ENCODE results near the gene FANCC.
"Not testable (repeated sequence)": the region's sequence is repeated elsewhere in the genome, so short reads cannot be mapped to it uniquely, and the experiment has no call there.

Gene FANCC

GRCh38 chr9:95329061-95329460 is 11.6 kb upstream of the FANCC start:
- DNase-seq: not testable (repeated sequence)

- no peak for DNase-seq
Observed at GRCh38 chr9:95327239-95327865, 9.8 kb upstream of the FANCC start.

- no peak for DNase-seq
Observed at GRCh38 chr9:95325221-95325620, 7.7 kb upstream of the FANCC start.

- DNase-seq: no peak
Observed at GRCh38 chr9:95317893-95318211, 343 bp upstream of the FANCC start.

GRCh38 chr9:95316794-95317118 is 753 bp downstream of the FANCC start:
- DNase-seq: peak; percentile 90

GRCh38 chr9:95316274-95316673 is 1.2 kb downstream of the FANCC start:
- DNase-seq: no peak

GRCh38 chr9:95315108-95315746 is 2.3 kb downstream of the FANCC start:
- DNase-seq: no peak

- DNase-seq: peak; percentile 94
Observed at GRCh38 chr9:95313010-95313498, 4.5 kb downstream of the FANCC start.

GRCh38 chr9:95311961-95312360 is 5.5 kb downstream of the FANCC start:
- DNase-seq: no peak

GRCh38 chr9:95307538-95307937 is 10.0 kb downstream of the FANCC start:
- no peak for DNase-seq

- no peak for DNase-seq
Observed at GRCh38 chr9:95306819-95307218, 10.7 kb downstream of the FANCC start.

GRCh38 chr9:95305770-95306492 is 11.6 kb downstream of the FANCC start:
- DNase-seq: no peak

GRCh38 chr9:95302479-95302878 is 15.0 kb downstream of the FANCC start:
- DNase-seq: no peak

- no peak for DNase-seq
Observed at GRCh38 chr9:95297760-95298159, 19.7 kb downstream of the FANCC start.

GRCh38 chr9:95297316-95297715 is 20.2 kb downstream of the FANCC start:
- no peak for DNase-seq

- DNase-seq: no peak
Observed at GRCh38 chr9:95296761-95297160, 20.7 kb downstream of the FANCC start.

- not testable (repeated sequence) for DNase-seq
Observed at GRCh38 chr9:95293296-95293695, 24.2 kb downstream of the FANCC start.

- no peak for DNase-seq
Observed at GRCh38 chr9:95292226-95292625, 25.3 kb downstream of the FANCC start.

- no peak for DNase-seq
Observed at GRCh38 chr9:95286151-95286550, 31.4 kb downstream of the FANCC start.

- no peak for DNase-seq
Observed at GRCh38 chr9:95285307-95285706, 32.2 kb downstream of the FANCC start.

GRCh38 chr9:95284162-95285080 is 33.1 kb downstream of the FANCC start:
- no peak for DNase-seq

- no peak for DNase-seq
Observed at GRCh38 chr9:95283673-95284072, 33.8 kb downstream of the FANCC start.

GRCh38 chr9:95282332-95282731 is 35.2 kb downstream of the FANCC start:
- DNase-seq: no peak
